K562 (cell line): ENCODE results near the gene LRCH1. TPM values are rescaled to one million over a fixed set of nuclear protein-coding genes. Genes with fewer than 3 reads are reported as not detected.

Experiments used
- ATAC-seq: fragments of 200-7000 bp; cut with Tn5 transposase; 3 replicates; pipeline ENCODE4 v1.9.1; 2020; ENCODE audit warnings: moderate library complexity
- BruUV-seq: library from RNA; stranded (reverse); fragments of 400-500 nt; replicated peaks from 2 replicates; lab custom pipeline; 2021; lab: Mats Ljungman, UMichigan
- CTCF ChIA-PET: fragments of 300-600 bp; formaldehyde crosslinking; extraction: SDS; loops from one replicate; lab custom pipeline; 2021; ENCODE audit warnings: low intra/inter-chr PET ratio; lab: Yijun Ruan, JAX
- POLR2A ChIA-PET: fragments of 300-600, 350-650 bp; sonication (Branson Sonifier 250); formaldehyde crosslinking; extraction: SDS; loops from one replicate; lab custom pipeline; 2021; ENCODE audit warnings: antibody characterized with exemption, inconsistent platforms; lab: Yijun Ruan, JAX
- DNase-seq, 4 experiments: peaks; one replicate each; pipeline versions ENCODE4 v3.0.0 to v3.0.0-alpha.2; 2011 to 2018; ENCODE audit warnings: low spot score in 3 of 4, mixed read lengths in 3 of 4; ENCODE audit errors: extremely low read depth in 1 of 4
- FAIRE-seq: peaks from 2 replicates; lab custom pipeline; 2011; peaks lifted over from hg19 to GRCh38; lab: Jason Lieb, UNC
- H2AFZ ChIP-seq: 2 replicates; pipeline ENCODE4 v1.6.0; 2011; ENCODE audit warnings: low read depth, low read length, control low read depth, inconsistent platforms
- H3K27ac ChIP-seq: fragments of 200-600 bp; 3 replicates; pipeline ENCODE4 v1.8.0; 2011; ENCODE audit warnings: low read depth, mild to moderate bottlenecking, control low read depth, inconsistent platforms, low read length, moderate library complexity, mixed read lengths; ENCODE audit errors: extremely low read depth
- H3K27me3 ChIP-seq, 2 experiments: fragments of 300-600 bp in 1 of 2; 2 replicates in 1 of 2; 3 replicates in 1 of 2; pipeline versions ENCODE4 v1.6.0 to v1.8.0; 2011; ENCODE audit warnings: inconsistent platforms in 2 of 2, low read length in 2 of 2, mild to moderate bottlenecking in 1 of 2, mixed read lengths in 1 of 2, moderate library complexity in 1 of 2; ENCODE audit not compliant: control insufficient read depth in 2 of 2, insufficient read depth in 2 of 2
- H3K36me3 ChIP-seq: fragments of 300-600 bp; 3 replicates; pipeline ENCODE4 v1.8.0; 2011; ENCODE audit warnings: mild to moderate bottlenecking, low read length, inconsistent platforms; ENCODE audit not compliant: control insufficient read depth, insufficient read depth
- H3K4me1 ChIP-seq, 2 experiments: fragments of 200-600 bp in 1 of 2; replicated peaks in 1 of 2; 2 replicates in 1 of 2; 3 replicates in 1 of 2; pipeline versions ENCODE4 v1.5.1 to v1.8.0; 2011; ENCODE audit warnings: inconsistent platforms in 2 of 2, low read length in 2 of 2, mild to moderate bottlenecking in 1 of 2, mixed read lengths in 1 of 2, moderate library complexity in 1 of 2; ENCODE audit not compliant: control insufficient read depth in 2 of 2, insufficient read depth in 2 of 2
- H3K4me2 ChIP-seq: 2 replicates; pipeline ENCODE4 v1.6.1; 2011; ENCODE audit warnings: low read length, control low read depth, inconsistent platforms, mixed read lengths; ENCODE audit not compliant: insufficient read depth
- H3K4me3 ChIP-seq: fragments of 200-600 bp; sonication (generic), shearing (Covaris generic); 2 replicates; pipeline ENCODE4 v1.5.1; 2016; ENCODE audit warnings: control low read depth, inconsistent platforms
- H3K79me2 ChIP-seq: fragments of 200-600 bp; 3 replicates; pipeline ENCODE4 v1.8.0; 2011; ENCODE audit warnings: low read length, inconsistent platforms; ENCODE audit not compliant: control insufficient read depth, insufficient read depth
- H3K9ac ChIP-seq, 2 experiments: 2 replicates each; pipeline versions ENCODE4 v1.6.0 to v1.6.1; 2011; ENCODE audit warnings: low read depth in 2 of 2, low read length in 2 of 2, control low read depth in 1 of 2, inconsistent platforms in 1 of 2, mild to moderate bottlenecking in 1 of 2, mixed read lengths in 1 of 2; ENCODE audit not compliant: insufficient read depth in 1 of 2
- H3K9me1 ChIP-seq: one replicate; pipeline ENCODE4 v1.6.0; 2011; ENCODE audit warnings: inconsistent platforms, mild to moderate bottlenecking, low read length, moderate library complexity; ENCODE audit not compliant: control insufficient read depth, insufficient read depth
- H3K9me3 ChIP-seq: replicated peaks from 2 replicates; pipeline ENCODE4 v1.5.1; 2011; ENCODE audit warnings: low read depth, low read length, inconsistent platforms; ENCODE audit not compliant: control insufficient read depth, insufficient read depth
- H4K20me1 ChIP-seq: replicated peaks from 2 replicates; pipeline ENCODE4 v1.6.1; 2011; ENCODE audit warnings: low read length, inconsistent platforms, mixed read lengths; ENCODE audit not compliant: control insufficient read depth, insufficient read depth
- DEAF1 ChIP-seq: fragments of 450-650 bp; formaldehyde crosslinking; IDR thresholded peaks from 2 replicates; pipeline ENCODE4 v1.4.0; 2020; ENCODE audit warnings: mild to moderate bottlenecking, moderate library complexity
- POLR3A ChIP-seq: IDR thresholded peaks from 2 replicates; pipeline ENCODE4 v1.6.1; 2011; ENCODE audit warnings: borderline replicate concordance, mild to moderate bottlenecking, moderate library complexity; ENCODE audit not compliant: insufficient read length, insufficient read depth; ENCODE audit errors: extremely low read depth
- WGBS: fragments of 100-300 bp; shearing (Covaris generic); methylation state at CpG from one replicate; pipeline ENCODE4 v1.1.6; 2016; ENCODE audit warnings: low coverage, mixed read lengths; ENCODE audit not compliant: insufficient coverage; ENCODE audit errors: missing lambda C conversion rate; 5-methylcytosine and 5-hydroxymethylcytosine counted together
- in situ Hi-C: fragments of 300-500 bp; cut with MboI; formaldehyde crosslinking; loops from 4 replicates; pipeline ENCODE4 v1.15.0; 2018; ENCODE audit warnings: inconsistent platforms, mixed read lengths
- intact Hi-C: fragments of 100-400 bp; cut with micrococcal nuclease; formaldehyde crosslinking; loops from 2 replicates; pipeline ENCODE4 v1.14.2; 2022
- polyA plus RNA-seq, 8 experiments: library from polyadenylated mRNA; depleted of rRNA in 4 of 8; stranded (reverse) in 5 of 8; unstranded in 3 of 8; fragments of >200 nt; fragmentation: Nextera tagmentation in 2 of 8; fragmentation: Illumina TruSeq in 1 of 8; extraction: Ambion mirVana in 2 of 8; extraction: Trizol in 1 of 8; gene quantifications; 2 replicates each; pipeline versions ENCODE4 v1.2.1 to v1.2.3, GENCODE V29; 2011 to 2014; ENCODE audit warnings: inconsistent platforms in 1 of 8, missing spikeins in 1 of 8
- total RNA-seq, 7 experiments: library from RNA; depleted of rRNA in 6 of 7; stranded (reverse); fragments of >200 nt in 6 of 7; fragmentation: Illumina TruSeq in 2 of 7; extraction: Trizol in 2 of 7; gene quantifications; 2 replicates each; pipeline versions ENCODE4 v1.2.1 to v1.2.3, GENCODE V29; 2011 to 2021; ENCODE audit warnings: low replicate concordance in 1 of 7

Gene LRCH1
- total and polyA plus RNA-seq, 9 of the 15 experiments (the other 6 are each of a cell fraction or from before 2014, with no cell fraction given) = 1.1 to 6.8 (median 3.7) TPM

- POLR2A ChIA-PET = no interaction called here
- no peaks in the 10 kb centered on the region for H3K9me3 ChIP-seq
Observed at GRCh38 chr13:46672338-46673090, 119.5 kb downstream of the LRCH1 start.

More at GRCh38 chr13:46672338-46673090, 119.5 kb downstream of the LRCH1 start:
- DNase-seq (no peak), FAIRE-seq (no peak), ATAC-seq (no peak)
- no peaks in the 10 kb centered on the region; the same call in 2 of the 3 replicates for H3K79me2 ChIP-seq
- H2AFZ ChIP-seq = no peak overlapping the region
- no peak overlapping the region for H3K9ac ChIP-seq
- no TSS peak for BruUV-seq
- H3K9me1 ChIP-seq = no peaks in the 10 kb centered on the region
- no peaks in the 10 kb centered on the region for H3K4me1 ChIP-seq
- H3K36me3 ChIP-seq = no peaks in the 10 kb centered on the region; the same call in 2 of the 3 replicates
- TF ChIP-seq POLR3A (no peak), DEAF1 (CRISPR knock-in tag) (no peak)
- intact Hi-C loops (no loop called here), in situ Hi-C loops (no loop called here)
- H3K27me3 ChIP-seq = no peaks in the 10 kb centered on the region
- no peaks in the 10 kb centered on the region; the same call in 1 of the 2 replicates for H4K20me1 ChIP-seq
- CTCF ChIA-PET = no interaction called here
- 86% methylated on average over 13 of the region's 15 CpGs for WGBS
- H3K4me2 ChIP-seq = no peak overlapping the region
- no peak overlapping the region for H3K4me3 ChIP-seq
- H3K27ac ChIP-seq = no peak overlapping the region
